Activated T-cell treated with anti-CD3 and anti-CD28 coated beads for 1 hour (primary cell): Measurements from ENCODE around the gene TTLL10.

ENCODE experiments used
- DNase-seq: peaks from one replicate; pipeline ENCODE4 v3.0.0-alpha.2; 2020; ENCODE audit warnings: low read depth

Gene TTLL10

DNA sequence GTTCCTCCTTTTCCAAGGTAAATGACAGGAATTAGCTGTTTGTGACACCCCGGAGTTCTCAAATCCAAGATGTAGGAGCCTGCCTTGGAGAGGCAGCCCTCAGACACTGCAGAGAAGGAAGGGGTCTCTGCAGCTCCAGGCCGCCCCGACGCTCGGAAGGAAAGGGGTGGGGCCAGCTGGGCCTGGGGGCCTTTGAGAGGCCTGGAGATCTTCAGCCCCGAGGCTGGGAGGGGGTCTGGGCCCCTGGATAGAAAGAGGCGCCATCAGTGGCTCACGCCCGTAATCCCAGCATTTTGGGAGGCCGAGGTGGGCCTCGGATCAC lies 33.9 kb downstream of the TTLL10 start:
- no peak for DNase-seq

DNA sequence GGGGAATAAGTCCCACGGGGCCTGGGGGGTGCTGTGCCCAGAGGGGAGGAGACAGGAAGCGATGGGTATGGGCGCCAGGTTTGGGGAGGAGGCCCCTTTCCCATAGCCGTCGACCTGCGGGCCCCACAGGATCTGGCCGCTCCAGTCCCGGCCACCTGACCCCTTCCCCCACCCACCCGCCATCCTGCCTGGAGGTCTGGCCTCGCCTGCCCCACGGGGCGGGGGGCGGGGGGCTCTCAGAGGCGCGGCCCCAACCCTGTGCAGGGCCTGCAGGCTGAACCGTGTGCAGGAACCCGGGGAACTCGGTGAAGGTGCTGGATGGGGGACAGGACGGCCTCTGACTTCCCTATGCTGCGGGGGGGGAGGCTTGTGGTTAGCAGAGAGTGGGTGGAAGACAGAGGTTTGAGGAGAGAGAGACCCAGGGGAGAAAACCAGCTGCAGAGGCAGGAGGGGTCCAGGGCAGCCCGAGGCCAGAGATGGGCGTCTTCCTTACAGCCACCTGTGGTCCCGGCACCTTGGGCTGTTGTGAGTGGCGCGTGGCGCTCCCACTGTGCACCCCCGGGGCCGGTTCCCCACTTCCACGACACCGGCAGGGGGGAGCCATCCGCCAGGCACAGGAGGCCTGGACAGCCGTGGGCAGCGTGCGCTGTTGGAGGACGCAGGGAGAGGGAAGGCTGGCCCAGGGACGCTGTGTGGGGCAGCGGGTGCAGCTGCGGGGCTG lies 35.2 kb downstream of the TTLL10 start:
- DNase-seq, result no peak

DNA sequence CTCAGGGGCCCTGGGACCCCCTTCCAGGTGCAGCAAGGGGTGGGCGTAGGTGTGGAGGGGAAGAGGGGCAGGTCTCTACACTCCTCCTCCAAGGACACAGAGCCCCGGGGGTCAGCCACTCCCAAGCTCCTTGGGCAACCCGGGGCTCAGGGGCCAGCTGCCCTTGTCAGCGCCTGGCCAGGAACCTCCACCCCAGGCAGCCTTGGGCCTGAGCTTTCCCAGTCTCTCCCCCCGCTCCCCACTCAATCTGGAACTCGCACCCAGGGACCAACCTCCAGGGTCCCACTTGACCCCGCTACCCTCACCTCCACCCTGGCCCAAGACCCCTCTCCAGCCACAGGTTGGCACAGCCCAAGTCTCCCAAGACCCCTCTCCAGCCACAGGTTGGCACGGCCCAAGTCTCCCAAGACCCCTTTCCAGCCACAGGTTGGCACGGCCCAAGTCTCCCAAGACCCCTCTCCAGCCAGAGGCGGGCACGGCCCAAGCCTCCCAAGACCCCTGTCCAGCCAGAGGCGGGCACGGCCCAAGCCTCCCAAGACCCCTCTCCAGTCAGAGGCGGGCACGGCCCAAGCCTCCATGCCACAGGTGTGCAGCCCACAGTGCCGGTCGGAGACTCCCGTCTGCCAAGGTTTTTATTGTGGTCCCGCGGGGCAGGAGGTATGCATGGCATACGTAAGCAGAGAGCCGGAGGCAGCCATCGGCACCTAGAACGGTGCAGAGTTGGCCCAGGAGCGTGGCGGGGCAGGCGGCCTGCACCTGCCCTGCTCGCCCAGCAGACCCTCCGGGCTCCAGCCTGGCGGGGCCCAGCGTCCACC lies 37.3 kb downstream of the TTLL10 start:
- DNase-seq, result no peak

DNA sequence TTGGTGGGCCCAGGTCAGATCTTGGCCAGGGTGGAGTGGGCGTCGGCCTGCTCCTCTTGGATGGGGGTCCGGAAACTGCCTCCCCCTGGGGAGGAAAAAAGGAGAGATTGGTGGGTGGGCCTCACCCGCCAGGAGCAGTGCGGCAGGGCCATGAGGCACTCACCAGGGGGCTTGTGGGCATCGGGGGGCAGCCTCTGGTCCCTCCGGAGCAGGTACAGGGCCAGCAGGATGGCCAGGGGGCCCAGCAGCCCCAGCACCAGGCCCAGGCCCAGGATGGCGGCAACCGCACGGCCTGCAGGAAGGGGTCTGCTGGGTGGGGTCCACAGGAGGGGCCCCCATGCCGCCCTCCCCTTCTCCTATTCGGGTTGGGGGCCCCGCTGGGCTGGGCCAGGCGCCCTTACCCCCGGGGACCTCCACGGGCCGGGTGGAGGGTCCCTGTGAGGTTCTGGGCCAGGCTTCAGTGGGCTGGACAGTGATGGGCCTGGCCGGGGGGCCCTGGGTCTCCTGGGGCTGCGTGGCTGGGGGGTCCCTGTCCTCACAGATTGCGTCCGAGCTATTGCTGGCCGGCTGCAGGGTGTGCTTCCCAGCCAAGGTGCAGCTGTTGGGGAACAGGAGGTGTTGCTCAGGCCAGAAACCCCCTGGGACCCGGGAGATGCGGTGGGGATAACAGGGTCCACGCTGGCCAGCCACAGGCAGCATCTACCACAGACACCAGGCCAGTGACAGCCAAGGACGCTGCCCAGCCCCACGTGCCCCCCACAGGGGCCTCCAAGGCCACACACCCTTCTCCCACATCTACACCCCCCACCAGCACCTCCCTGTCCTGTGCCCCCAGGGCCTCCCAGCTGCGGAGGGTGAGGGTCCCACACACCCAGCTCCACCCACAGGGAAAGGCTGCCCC lies 38.1 kb downstream of the TTLL10 start:
- DNase-seq, result no peak

DNA sequence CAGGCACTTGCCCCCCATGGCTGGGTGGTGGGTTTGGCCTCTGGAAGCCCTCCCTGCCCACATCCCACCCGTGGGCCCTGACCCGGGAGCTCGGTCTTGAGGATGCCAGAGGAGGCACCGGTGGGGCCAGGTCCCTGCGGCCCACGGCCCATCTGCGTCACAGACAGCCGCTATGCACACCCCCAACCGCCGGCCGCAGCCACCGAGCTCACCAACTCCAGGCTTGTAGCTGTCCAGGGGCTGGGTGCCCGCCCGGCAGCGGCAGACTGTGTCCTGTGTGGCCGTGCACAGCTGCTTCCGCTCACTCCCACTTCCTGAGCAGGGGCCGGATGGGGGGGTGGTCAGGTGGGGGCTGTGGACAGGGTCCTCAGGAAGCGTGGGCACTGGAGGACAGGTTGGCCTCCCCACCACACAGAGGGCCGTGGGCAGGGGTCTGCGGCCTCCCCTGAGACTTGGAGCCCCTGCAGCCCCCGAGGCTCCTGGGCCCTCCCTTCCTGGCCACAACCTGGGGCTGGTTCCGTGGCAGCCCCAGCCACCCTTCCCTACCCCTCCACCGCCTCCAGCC lies 39.2 kb downstream of the TTLL10 start:
- no peak for DNase-seq

DNA sequence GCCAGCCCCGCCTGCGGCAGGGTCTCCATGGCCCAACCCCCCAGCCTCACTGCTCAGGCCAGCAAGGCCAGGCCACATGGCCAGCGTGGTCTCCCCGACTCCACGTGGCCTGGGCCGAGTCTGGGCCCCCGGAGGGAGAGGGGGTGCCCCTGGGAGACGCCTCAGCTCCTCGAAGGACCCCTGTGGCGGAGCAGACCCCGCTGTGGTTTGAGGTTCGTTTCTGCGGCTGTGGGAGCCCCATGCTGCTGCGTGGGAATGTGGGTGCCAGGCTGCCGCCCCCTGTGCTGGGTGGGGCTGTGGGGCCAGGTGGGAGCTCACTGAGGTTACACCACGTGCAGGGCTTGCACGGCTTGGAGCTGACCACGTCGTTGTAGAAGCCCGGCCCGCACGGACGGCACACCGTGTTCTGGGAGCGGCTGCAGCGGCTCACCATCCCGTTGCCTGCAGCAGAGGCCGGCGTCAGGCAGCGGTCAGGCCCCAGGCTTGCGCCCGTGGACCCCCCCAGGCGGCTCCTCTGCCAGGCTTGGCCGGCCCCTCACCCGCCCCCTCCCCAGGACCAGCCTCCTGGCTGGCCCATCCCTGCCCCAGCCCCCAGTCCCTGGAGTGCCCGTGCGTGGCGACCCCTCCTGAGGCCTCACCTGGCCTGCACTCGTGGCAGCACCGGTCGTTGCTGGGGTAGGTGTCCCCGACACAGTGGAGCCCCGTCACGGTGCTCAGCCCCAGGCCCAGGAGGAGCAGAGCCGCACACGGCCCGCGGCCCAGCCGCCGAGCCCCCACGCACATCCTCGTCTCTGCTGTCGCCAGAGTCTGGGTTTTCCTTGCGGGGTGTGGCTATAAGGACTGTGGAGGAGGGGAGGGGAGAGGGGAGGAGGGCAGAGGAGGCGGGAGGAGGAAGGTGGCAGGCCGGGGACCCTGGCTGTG lies 39.9 kb downstream of the TTLL10 start, which contains the start of gene TNFRSF4:
TNFRSF4 (minus strand) TSS at position 809 of the 921 bp plus-strand sequence; CDS start at position 783, 26 bp downstream.
- no peak for DNase-seq

DNA sequence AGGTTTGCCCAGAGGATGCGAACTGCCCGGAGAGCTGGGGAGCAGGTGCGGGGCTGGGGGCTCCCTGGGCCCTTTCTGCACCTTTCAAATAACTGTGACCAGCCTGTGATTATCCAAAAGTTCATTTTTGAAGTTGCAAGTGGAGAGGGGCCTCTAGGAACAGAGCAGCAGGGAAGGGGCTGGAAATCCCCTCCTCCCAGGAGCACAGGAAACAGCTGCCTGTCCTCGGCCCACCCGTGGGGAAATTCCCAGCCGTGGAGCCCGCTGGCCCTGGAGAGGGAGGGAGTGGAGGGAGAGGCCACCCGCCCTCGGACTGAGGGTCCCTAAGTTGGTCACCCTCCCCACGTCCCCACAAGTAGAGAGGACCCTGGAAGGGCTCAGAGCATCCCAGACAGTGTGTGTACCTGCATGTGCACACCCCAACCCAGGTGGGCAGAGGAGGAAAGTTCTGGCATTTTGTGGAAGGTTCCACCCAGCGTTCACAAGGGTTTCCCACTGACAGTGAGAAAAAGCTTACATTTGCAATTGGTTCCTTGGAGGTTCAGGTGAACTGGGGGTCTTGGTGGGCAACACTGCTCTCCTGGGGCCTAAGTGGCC lies 41.5 kb downstream of the TTLL10 start:
- no peak for DNase-seq

DNA sequence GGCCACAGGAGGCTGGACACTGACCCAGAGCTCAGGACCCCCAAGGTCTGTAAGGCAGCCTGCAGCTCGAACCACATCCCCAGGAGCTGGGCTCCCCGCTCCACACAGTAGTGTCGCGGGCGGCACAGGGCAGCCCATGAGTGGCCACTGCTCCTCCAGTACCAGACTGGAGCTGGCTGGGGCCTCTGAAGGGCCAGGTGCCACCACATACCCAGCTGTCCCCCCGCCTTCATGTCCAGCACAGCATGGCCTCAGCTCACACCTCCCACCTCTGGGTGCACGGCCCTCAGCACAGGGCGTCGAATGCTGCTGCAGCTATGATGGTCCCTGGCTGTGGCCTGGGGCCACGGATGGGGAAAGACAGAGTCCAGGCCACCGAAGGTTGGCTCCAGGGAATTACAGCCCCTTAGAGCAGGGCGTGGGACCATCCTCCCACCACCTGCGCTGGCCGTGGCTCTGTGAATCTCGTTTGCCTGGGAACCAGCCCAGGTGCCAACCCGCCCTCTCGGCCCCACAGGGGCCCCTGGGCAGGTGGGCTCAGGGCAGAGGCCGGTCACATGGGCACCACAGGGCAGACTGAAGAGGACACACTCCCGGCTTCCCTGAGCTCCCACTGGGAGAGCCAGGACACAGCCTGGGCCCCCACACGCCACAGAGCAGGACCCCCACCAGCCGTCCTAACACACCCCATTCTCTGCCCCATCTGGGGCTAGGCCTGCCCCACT lies 42.4 kb downstream of the TTLL10 start:
- no peak for DNase-seq

DNA sequence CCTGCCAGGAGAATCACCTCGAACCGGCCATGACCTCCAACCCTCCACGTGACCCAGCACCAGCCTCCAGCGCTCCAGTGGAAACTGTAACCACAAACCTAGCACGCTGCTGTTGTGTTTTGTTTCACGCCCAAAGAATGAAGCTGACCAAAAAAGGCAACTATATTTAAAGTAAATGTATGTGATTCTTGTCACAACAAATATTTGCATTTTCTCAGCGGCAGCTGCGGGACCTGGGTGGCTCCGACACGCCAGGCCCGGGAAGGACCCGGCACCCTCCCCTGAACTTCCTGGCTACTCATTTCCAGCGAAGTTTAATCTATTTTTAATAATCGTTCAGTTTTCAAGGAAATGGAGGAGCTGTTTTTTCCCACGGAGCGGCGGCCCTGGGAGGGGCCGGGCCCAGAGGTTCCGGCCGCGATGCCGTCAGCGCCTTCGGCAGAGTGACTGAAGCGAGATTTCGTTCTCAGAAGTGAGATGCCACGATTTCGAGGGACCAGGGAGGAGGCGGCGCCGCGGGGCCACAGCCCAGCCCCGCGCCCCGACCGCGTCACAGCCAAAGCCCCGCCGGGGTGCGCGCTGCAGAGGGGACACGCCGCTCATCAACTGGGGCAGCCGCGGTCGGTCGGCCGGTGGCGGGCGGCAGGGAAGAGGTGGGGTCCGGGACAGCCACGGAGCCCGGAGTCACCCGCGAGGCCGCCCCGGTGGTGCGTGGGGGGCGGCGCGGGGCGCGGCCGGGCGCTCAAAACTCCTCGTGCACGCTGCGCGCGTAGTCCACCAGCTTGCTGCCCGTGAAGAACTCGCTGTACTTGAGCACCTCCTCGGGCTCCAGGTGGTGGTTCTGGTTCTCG lies 43.3 kb downstream of the TTLL10 start:
- no peak for DNase-seq

DNA sequence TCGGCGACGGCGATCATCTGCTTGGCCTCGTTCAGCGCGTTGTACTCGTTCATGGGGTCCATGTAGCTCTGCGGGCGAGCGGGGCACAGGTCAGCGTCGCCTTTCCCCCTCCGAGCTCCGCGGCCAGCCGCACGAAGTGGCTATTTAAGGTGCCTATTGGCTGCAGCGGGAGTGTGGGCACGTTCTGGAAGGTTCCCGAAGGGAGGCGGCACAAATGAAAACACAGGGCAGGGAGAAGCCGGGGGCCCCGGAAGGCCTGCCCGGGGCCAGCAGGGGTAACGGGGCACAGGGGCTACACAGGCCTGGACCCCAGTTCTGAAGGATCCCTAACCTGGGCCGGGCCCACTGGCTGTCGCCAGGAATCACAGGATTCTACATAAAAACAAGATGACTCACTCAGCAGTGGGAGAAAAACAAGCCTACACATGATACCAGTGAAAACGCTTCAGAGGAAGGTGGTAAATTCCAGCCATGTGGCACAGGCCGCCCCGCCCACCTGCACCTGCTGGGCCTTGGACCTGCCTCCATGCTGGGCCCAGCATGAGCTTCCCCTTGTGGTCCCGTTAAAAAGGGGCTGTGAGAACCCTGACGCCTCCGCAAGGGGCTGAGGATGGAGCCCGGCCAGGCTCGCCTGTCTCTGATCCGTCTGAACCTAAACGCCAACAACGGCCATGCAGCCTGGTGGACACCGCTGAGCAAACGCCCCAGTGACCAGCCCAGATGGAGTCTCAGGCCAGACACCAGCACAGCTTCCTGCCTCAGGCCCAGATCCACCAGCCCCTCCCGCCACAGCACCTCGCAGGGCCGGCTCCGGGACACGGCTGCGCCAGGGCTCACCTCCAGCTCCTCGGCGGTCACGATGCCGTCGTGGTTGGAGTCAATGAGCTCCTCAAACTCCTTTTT lies 44.2 kb downstream of the TTLL10 start:
- no peak for DNase-seq

DNA sequence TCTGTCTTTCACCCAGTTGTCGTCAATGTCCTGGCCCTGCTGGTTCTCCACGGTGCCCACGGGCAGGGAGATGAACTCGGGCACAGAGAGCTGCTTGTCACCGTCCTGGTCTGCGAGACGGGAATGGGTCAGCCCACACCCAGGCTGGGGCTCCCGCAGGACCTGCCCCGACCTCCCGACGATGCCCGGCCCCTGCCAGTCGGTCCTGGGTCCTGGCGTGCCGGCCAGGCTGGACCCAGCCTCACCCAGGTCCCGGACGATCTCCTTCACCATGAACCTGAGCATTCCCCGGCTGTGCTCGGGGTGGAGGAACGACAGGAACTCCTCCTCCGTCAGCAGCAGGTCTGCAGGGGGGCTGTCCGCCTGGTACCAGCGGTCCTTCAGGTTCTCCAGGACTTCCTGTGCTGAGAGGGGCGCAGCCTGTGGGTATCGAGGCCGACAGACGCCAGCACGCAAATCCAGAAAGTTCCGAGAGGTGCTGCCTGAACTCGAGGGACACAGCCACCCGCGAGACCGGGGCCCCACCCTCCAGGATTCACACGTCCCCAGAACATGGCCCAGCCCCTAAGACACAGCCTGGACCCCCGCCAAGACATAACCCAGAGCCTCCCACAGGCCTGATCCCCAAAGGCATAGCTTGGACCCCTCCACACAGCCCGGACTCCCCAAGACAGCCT lies 45.0 kb downstream of the TTLL10 start:
- no peak for DNase-seq

DNA sequence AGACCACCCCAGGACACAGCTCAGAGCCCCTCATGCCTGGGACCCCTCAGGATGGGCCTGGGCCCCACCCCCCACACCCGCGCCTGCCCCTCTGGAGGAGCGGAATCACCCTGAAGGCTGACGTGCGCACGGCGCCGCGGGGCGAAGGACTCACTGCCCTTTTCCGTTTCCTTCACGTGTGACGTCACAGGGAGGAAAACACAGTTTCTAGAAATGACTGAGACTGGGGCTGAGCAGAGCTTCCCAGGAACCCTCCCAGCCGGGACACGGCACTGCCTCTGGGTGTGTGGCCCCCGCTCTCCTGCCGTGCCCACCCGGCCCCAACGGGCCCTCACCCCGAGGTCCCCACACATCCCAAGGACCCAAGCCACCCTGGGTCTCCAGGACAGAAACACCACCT lies 45.7 kb downstream of the TTLL10 start:
- DNase-seq, result no peak

DNA sequence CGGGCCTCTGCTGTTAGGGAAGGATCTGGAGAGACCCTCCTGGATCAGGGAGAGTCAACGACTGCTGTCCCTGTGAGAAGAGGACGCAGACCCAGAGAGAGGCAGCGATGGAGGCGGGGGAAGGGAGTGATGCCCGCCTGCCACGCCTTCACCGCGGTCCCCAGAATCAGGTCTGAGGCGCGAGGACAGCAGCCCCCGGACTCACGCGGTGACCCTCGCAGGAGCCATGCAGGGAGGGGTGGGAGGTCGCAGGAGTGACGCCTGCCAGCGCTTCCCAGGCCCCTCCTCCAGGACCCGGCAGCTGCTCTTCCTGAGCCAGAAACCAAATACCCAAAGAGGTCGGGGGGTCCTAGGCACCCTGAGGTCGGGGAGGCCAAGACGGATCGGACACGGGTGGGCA lies 46.5 kb downstream of the TTLL10 start:
- DNase-seq, result no peak

DNA sequence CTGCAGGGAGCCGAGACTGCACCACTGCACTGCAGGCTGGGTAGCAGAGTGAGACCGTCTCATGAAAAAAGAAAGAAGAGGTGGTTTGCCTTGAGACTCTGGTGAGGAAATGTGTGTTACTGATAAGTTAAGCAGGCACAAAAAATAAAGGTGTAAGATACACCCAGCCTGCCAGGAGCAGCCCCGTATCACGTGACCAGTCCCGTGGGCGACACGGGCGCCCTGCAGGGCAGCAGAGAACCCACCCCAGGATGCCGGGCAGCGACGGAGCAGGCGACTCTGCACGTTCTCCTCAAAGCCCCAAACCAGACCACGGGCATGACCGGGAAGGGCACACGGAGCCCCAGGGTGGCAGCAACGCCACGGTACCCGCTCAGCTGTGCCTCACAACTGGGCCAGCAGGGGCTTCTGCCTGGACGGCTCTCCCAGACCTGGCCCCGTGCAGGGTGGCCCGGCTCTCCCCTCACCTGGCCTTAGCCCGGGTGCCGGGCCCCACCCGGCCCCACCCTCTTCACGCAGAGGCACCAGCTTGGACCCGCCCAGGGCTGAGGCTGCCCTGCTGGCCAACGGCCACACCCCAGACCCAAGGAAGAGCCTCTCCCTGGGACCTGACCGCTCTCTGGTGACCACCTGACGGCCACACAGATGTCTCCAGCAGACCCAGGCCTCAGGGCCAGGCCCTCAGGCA lies 48.4 kb downstream of the TTLL10 start:
- no peak for DNase-seq

DNA sequence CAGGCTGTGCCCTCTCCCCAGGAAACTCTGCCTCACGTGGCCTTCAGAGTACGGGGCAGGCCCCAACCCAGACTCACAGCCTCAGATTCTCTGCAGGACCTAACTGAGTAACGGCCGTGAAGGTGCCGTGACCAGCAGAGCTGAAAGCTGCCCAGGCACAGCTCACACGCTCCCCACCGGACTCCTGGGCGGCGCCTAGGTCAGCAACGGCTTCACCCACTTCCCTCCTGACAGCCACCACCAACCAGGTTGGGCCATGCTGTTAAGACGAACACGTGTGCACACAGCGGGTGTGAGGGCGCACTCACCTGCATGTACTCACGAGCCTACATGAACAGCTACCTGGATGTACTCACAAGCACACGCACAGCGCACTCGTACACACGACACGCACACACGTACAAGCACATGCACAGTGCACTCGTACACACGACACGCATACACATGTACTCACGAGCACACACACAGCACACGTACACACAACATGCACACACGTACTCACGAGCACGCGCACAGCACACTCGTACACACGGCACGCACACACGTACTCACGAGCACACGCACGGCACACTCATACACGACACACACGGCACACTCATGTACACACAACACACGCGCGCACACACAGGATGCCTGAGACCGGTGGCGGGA lies 49.0 kb downstream of the TTLL10 start:
- no peak for DNase-seq

DNA sequence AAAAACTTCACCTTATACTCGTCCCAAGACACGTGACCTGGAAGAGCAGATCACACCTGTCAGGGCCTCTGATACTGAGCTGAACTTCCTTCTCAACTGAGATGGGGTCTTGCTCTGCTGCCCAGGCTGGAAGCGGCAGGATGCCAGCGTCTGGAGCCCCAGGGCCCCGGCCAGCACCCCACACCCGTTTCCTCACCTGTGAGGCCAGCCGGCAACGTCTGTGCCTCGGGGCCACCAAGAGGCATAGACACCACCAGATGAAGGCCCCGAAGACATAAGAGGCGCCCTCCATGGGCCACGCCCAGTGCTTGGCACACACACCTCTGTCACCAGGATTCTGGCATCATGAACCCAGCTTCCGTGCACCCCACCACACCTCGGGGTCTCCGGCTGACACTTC lies 49.6 kb downstream of the TTLL10 start:
- no peak for DNase-seq
